Esophagus muscularis mucosa (tissue), 4 donors: ENCODE measurements around the gene MCOLN3.

Experiments
- EP300 ChIP-seq: sonication (generic); formaldehyde crosslinking; IDR thresholded peaks from one replicate; pipeline ENCODE4 v1.6.1; 2017; ENCODE audit warnings: antibody characterized with exemption
- POLR2A ChIP-seq: fragments of 450-650 bp; IDR thresholded peaks from one replicate; pipeline ENCODE4 v1.6.1; 2017; ENCODE audit warnings: antibody characterized with exemption, moderate library complexity, mild to moderate bottlenecking, low read depth
- POLR2AphosphoS5 ChIP-seq, 2 donors: sonication (generic); formaldehyde crosslinking; IDR thresholded peaks; one replicate each; pipeline ENCODE4 v1.6.1; 2017; ENCODE audit warnings: antibody characterized with exemption in 2 of 2
- TF ChIP-seq, protein P1 (sequence below), 3 experiments: fragments of 200-600 bp in 2 of 3; fragments of 450-650 bp in 1 of 3; sonication (generic) in 2 of 3; IDR thresholded peaks; one replicate each; pipeline ENCODE4 v1.5.1; 2017 to 2019; ENCODE audit warnings: antibody characterized with exemption in 3 of 3, mild to moderate bottlenecking in 2 of 3, moderate library complexity in 1 of 3

DNA sequence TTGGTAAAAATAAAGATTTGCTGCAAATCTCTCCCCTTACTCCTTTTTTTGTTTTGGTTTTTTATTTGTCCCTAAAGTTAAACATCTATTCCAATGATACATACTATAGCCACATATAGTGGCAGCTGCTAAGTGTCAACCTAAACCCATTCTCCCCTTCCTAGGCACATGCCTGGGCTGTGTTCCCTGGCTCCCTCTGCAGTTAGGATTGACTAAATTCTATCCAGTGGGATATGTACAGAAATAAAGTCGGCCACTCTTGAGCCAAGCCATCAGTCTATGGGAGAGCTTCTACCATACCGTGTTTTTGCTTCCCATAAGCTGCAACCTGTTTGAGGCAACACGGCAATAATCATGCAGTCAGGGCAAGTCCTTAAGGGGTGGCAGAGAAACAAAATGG is 23.6 kb downstream of the MCOLN3 start:
- TF ChIP-seq, protein P1, sequence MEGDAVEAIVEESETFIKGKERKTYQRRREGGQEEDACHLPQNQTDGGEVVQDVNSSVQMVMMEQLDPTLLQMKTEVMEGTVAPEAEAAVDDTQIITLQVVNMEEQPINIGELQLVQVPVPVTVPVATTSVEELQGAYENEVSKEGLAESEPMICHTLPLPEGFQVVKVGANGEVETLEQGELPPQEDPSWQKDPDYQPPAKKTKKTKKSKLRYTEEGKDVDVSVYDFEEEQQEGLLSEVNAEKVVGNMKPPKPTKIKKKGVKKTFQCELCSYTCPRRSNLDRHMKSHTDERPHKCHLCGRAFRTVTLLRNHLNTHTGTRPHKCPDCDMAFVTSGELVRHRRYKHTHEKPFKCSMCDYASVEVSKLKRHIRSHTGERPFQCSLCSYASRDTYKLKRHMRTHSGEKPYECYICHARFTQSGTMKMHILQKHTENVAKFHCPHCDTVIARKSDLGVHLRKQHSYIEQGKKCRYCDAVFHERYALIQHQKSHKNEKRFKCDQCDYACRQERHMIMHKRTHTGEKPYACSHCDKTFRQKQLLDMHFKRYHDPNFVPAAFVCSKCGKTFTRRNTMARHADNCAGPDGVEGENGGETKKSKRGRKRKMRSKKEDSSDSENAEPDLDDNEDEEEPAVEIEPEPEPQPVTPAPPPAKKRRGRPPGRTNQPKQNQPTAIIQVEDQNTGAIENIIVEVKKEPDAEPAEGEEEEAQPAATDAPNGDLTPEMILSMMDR (IDR thresholded peaks at IDR 0.05), result no peak
- TF ChIP-seq POLR2A (no peak), EP300 (no peak), POLR2AphosphoS5 (IDR thresholded peaks at IDR 0.05) (no peak)
